ENCODE measurements around the gene CNGB1. TPM values are rescaled to one million over a fixed set of nuclear protein-coding genes. Genes with fewer than 3 reads are reported as not detected.
"Not testable (repeated sequence)": the region's sequence is repeated elsewhere in the genome, so short reads cannot be mapped to it uniquely, and the experiment has no call there.

The CNGB1 gene
- total RNA-seq, 1 experiment from 2014 or later, result not detected

DNA sequence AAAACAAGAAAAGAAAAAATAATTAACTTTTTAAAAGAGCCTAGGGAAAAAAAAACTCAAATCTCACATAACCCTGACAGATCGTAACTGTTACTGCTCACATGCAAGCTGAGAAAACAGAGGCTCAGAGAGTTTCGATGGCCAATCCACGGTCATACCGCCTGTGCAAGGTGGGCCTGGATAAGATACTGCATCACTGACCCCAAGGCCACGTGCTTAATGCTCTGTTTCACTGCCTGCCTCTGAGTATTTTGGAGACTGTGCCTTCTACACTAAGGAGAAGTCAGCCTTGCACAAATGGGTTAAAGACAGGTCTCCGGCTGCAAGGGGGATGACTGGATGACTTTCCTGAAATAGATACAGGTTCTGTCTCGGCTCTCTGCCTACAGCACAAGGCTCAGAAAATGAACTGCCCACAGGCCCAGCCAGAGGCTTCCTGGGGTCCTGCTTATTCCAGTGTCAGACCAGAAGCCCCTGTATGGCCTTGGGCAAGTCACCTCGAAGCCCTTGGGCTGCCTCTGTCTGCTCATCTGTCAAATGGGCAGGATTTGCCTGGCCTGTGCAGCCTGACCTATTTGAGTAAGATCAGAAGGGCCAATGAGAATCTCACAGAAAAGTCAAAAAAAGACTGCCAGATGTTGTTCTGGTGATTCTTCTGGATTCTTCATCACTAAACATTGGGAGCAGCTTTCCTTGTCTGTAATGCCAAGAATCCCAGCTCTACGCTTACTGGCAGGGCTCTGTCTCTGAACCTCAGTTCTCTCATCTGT is 25.8 kb downstream of the CNGB1 start:
- no peaks in the 10 kb centered on the region for H3K36me3 Mint-ChIP-seq
- ATAC-seq, result no peak
- peaks cover 5% of the 10 kb centered on the region; the same call in 1 of the 2 replicates for H3K9me3 Mint-ChIP-seq
- H3K27ac Mint-ChIP-seq, result no peak overlapping the region
- no peaks in the 10 kb centered on the region for H3K27me3 Mint-ChIP-seq (ENCODE audit: low read depth)
- H3K4me1 Mint-ChIP-seq, result peaks cover 6% of the 10 kb centered on the region; the same call in 1 of the 2 replicates
- ChIA-PET CTCF (interaction anchor here (0.6 to 1.7 kb wide), 16 partner anchors 9 to 170 kb away, joined by 3 to 19 read pairs (median 4); partner anchors contain the start of gene USB1), POLR2A (interaction anchor here (1.0 kb wide), 1 partner anchor 39 kb away, joined by 3 read pairs; no protein-coding TSS in a partner anchor)
- TF ChIP-seq GTF2I (CRISPR knock-in tag; conservative IDR thresholded peaks at IDR 0.05) (0 out of 2 replicates have a peak, but pooled peaks have one; percentile 38), ZNF121 (CRISPR knock-in tag; IDR thresholded peaks at IDR 0.05) (peak; percentile 58; the same call in 1 of the 2 replicates)
- TF ChIP-seq, protein P1, sequence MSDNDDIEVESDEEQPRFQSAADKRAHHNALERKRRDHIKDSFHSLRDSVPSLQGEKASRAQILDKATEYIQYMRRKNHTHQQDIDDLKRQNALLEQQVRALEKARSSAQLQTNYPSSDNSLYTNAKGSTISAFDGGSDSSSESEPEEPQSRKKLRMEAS (CRISPR knock-in tag; IDR thresholded peaks at IDR 0.05), result no peak
- H3K4me3 Mint-ChIP-seq, result no peak overlapping the region
- DNase-seq (ENCODE audit: low spot score), result no peak

DNA sequence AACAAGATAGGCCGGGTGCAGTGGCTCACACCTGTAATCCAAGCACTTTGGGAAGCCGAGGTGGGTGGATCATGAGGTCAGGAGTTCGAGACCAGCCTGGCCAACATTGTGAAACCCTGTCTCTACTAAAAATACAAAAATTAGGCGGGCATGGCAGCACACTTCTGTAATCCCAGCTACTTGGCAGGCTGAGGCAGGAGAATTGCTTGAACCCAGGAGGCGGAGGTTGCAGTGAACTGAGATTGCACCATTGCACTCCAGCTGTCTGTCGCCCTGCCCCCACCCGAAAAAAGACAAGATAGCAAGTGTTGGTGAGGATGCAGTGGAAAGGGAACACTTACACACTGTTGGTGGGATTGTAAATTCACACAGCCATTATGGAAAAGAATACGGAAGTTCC is 27.5 kb downstream of the CNGB1 start:
- H3K27me3 Mint-ChIP-seq (ENCODE audit: low read depth); ATAC-seq; H3K4me1 Mint-ChIP-seq; H3K9me3 Mint-ChIP-seq; H3K36me3 Mint-ChIP-seq; H3K27ac Mint-ChIP-seq; DNase-seq (ENCODE audit: low spot score); CTCF ChIA-PET; H3K4me3 Mint-ChIP-seq: not testable (repeated sequence)
- POLR2A ChIA-PET, result interaction anchor here (0.6 to 0.7 kb wide), 2 partner anchors 16 to 67 kb away, joined by 3 read pairs; no protein-coding TSS in a partner anchor

- H3K27ac Mint-ChIP-seq; POLR2A ChIA-PET; H3K27me3 Mint-ChIP-seq (ENCODE audit: low read depth); CTCF ChIA-PET; ATAC-seq; H3K4me3 Mint-ChIP-seq; H3K9me3 Mint-ChIP-seq; DNase-seq (ENCODE audit: low spot score); H3K4me1 Mint-ChIP-seq; H3K36me3 Mint-ChIP-seq: not testable (repeated sequence)
Observed at GRCh38 chr16:57941901-57942300, 29.0 kb downstream of the CNGB1 start.

DNA sequence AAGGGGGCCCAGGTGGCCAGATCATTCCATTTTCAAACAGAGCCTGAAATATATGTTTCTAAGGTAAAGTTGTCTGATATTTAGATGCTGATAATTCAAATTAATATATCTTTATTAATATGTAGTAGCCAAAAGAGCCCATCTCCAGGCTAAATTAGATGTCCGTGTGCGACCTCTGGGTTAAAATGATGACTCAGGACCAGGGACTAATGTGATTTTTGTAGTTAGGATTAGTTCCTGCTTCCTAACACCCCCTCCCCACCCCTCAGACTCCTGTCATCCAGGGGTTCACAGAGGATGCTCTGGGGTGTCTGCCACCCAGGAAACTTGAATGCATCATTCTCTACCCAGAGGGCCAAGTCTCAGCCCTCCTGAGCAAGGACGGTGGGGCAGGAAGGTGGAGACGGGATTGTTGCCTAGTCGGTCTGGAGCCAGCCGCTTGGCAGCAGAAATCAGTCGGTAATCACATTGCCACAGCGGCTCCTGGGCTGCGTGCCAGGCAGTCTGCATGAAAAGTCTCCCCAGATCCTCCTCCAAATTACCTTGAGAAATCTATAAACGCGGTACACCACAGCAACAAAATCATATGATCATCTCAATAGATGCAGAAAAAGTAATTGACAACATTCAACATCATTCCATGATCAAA is 29.8 kb downstream of the CNGB1 start:
- Mint-ChIP-seq H3K4me3 (no peak overlapping the region), H3K36me3 (no peaks in the 10 kb centered on the region), H3K9me3 (no peaks in the 10 kb centered on the region), H3K27ac (no peak overlapping the region), H3K4me1 (no peaks in the 10 kb centered on the region), H3K27me3 (ENCODE audit: low read depth) (no peaks in the 10 kb centered on the region)
- POLR2A ChIA-PET, result no interaction called here
- no peak for ATAC-seq
- CTCF ChIA-PET, result no interaction called here
- no peak for DNase-seq (ENCODE audit: low spot score)
- TF ChIP-seq PRRX2 (CRISPR knock-in tag; IDR thresholded peaks at IDR 0.05), result no peak
- TF ChIP-seq NFYB (CRISPR knock-in tag; conservative IDR thresholded peaks at IDR 0.05; ENCODE audit: low read depth), result no peak
- no peak for TF ChIP-seq CDX4 (CRISPR knock-in tag; IDR thresholded peaks at IDR 0.05; ENCODE audit: borderline replicate concordance)
- TF ChIP-seq RELA (CRISPR knock-in tag; IDR thresholded peaks at IDR 0.05; ENCODE audit: borderline replicate concordance), result no peak
- no peak for TF ChIP-seq ETV6 (CRISPR knock-in tag; IDR thresholded peaks at IDR 0.05)
- TF ChIP-seq, protein P2, sequence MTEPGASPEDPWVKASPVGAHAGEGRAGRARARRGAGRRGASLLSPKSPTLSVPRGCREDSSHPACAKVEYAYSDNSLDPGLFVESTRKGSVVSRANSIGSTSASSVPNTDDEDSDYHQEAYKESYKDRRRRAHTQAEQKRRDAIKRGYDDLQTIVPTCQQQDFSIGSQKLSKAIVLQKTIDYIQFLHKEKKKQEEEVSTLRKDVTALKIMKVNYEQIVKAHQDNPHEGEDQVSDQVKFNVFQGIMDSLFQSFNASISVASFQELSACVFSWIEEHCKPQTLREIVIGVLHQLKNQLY (CRISPR knock-in tag; IDR thresholded peaks at IDR 0.05), result no peak
- no peak for TF ChIP-seq ARID4B (CRISPR knock-in tag; IDR thresholded peaks at IDR 0.05; ENCODE audit: borderline replicate concordance)
- no peak for TF ChIP-seq ZBTB43 (CRISPR knock-in tag; IDR thresholded peaks at IDR 0.05)
- TF ChIP-seq, protein P3, sequence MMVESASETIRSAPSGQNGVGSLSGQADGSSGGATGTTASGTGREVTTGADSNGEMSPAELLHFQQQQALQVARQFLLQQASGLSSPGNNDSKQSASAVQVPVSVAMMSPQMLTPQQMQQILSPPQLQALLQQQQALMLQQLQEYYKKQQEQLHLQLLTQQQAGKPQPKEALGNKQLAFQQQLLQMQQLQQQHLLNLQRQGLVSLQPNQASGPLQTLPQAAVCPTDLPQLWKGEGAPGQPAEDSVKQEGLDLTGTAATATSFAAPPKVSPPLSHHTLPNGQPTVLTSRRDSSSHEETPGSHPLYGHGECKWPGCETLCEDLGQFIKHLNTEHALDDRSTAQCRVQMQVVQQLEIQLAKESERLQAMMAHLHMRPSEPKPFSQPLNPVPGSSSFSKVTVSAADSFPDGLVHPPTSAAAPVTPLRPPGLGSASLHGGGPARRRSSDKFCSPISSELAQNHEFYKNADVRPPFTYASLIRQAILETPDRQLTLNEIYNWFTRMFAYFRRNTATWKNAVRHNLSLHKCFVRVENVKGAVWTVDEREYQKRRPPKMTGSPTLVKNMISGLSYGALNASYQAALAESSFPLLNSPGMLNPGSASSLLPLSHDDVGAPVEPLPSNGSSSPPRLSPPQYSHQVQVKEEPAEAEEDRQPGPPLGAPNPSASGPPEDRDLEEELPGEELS (CRISPR knock-in tag; IDR thresholded peaks at IDR 0.05), result no peak
- TF ChIP-seq ZNF416 (CRISPR knock-in tag; IDR thresholded peaks at IDR 0.05), result no peak
- TF ChIP-seq RORB (CRISPR knock-in tag; IDR thresholded peaks at IDR 0.05), result no peak
- no peak for TF ChIP-seq TEAD4 (CRISPR knock-in tag; IDR thresholded peaks at IDR 0.05)
- TF ChIP-seq, protein P4, sequence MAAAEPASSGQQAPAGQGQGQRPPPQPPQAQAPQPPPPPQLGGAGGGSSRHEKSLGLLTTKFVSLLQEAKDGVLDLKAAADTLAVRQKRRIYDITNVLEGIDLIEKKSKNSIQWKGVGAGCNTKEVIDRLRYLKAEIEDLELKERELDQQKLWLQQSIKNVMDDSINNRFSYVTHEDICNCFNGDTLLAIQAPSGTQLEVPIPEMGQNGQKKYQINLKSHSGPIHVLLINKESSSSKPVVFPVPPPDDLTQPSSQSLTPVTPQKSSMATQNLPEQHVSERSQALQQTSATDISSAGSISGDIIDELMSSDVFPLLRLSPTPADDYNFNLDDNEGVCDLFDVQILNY (CRISPR knock-in tag; IDR thresholded peaks at IDR 0.05), result no peak
- no peak for TF ChIP-seq TP53 (CRISPR knock-in tag; IDR thresholded peaks at IDR 0.05)

All from WTC11 (cell line).